ENCODE results near the gene SH3RF1.
"Not testable (repeated sequence)": the region's sequence is repeated elsewhere in the genome, so short reads cannot be mapped to it uniquely, and the experiment has no call there.

The SH3RF1 gene

DNA sequence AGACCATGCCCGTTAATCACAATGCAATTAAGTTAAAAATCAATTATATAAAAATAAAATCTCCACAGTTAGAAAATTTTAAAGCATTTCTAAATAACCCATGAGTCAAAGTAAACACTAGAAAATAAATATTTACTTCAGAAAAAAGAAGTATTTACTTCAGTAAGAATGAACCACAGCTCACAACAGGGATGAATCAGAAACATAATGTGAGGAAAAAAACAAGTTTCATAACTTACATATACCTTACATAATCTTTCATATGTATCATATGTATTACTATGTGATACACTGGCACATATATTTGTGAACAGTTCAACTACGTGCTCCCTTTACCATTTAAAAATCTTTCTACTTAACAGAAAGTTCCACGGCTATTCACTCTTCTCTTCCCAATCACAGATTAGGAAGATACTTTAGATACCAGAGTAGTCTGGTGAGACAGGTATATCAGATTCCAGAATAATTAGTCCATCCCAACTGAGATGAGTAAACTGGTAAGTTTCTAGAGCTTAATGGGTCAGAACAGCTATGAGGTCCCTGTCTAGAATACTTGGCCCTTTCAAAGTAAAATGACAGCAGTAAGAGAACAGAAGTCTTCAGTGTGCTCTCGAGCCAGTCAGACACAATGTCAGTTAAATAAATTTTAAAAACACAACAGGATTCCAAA, 70.3 kb downstream of the SH3RF1 start:
- DNase-seq (ENCODE audit: low read depth), result no peak

GRCh38 chr4:169199184-169199583, 71.6 kb downstream of the SH3RF1 start:
- no peak for DNase-seq (ENCODE audit: low read depth)

GRCh38 chr4:169198167-169198566, 72.6 kb downstream of the SH3RF1 start:
- DNase-seq (ENCODE audit: low read depth), result no peak

DNA sequence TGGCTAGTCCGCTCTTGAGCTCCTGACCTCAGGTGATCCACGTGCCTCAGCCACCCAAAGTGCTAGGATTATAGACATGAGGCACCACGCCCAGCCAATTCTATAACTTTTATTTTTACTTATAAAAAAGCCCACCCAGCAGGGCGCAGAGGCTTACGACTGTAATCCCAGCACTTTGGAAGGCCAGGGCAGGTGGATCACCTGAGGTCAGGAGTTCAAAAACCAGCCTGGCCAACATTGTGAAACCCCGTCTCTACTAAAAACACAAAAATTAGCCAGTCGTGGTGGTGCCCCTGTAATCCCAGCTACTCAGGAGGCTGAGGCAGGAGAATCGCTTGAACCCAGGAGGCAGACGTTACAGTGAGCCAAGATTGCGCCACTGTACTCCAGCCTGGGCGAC, 73.5 kb downstream of the SH3RF1 start:
- not testable (repeated sequence) for DNase-seq (ENCODE audit: low read depth)

DNA sequence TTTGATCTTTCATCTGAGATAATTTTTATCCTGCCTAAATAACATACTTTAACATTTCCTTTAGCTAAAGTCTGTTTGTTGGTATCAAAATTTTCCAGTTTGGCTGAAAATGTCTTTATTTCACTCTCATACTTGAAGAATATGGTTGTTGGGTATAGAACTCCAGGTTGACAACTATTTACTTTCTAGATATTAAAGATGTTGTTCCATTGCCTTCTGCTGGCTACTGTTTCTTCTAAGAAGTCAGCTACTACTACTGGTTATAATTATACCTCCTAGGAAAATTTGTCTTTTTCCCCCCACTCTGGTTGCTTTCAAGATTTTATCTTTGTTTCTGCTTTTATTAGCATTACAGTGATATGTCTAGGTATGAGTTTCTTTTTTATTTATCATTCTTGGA, 75.7 kb downstream of the SH3RF1 start:
- DNase-seq (ENCODE audit: low read depth), result no peak

GRCh38 chr4:169189968-169190367, 80.8 kb downstream of the SH3RF1 start:
- DNase-seq (ENCODE audit: low read depth), result not testable (repeated sequence)

DNA sequence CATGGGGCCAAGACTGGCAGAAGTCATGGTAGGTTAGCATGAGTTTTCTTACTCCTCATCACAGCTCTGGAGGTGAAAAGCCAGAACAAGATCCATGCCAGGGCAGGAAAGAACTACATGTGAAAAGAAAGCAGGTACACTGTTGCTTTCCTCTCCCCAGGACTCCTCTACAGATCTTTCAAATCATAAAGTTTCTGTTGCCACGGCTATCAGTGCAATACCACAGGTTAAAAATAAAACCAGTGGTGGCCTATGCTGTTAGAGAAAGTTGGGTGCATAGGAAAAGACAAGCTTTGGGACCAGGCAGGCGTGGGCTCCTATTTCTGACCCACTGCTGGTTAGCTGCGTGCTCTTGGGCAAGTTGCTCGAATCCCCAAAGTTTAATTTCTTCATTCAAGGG, 81.4 kb downstream of the SH3RF1 start:
- DNase-seq (ENCODE audit: low read depth), result no peak

DNA sequence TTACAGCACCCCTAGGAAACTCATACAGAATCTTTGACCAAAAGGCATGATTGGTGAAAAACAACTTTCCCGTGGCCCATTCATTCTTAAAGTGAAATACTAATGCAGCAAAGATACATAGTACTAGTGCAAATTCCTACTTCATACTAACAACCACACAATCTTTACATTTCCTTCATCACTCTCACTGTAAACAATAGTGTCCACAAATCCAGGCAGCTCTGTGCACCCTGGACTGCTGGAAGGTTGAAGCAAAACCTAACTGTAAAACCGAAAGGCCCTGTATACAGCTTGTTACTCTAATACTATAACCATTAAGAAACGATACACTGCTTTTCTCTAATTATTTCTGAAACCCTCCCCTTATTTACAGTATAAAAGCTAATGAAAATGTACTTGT, 82.6 kb downstream of the SH3RF1 start:
- no peak for DNase-seq (ENCODE audit: low read depth)

GRCh38 chr4:169185133-169185956, 85.4 kb downstream of the SH3RF1 start:
- no peak for DNase-seq (ENCODE audit: low read depth)

GRCh38 chr4:169184686-169185085, 86.1 kb downstream of the SH3RF1 start:
- DNase-seq (ENCODE audit: low read depth), result no peak

DNA sequence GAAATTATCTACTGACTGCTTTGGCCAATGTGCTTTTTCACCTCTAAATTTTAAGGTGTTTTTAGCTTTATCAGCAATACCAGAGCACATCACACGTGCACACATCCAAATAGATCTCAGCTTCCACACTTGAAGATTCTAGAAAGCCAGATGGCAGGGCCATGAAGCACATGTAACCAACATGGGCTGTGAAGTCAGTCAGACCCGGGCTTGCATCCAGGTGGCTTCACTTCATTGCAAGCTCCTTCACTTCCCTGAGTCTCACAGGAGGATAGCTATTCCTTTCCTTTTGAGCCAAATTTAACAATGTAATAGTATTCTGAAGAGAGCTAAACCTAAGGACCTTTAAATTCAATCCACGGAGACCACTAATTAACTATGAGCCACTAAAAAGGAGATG, 86.5 kb downstream of the SH3RF1 start:
- no peak for DNase-seq (ENCODE audit: low read depth)

GRCh38 chr4:169183581-169183980, 87.2 kb downstream of the SH3RF1 start:
- no peak for DNase-seq (ENCODE audit: low read depth)

GRCh38 chr4:169179609-169180521, 90.9 kb downstream of the SH3RF1 start:
- DNase-seq (ENCODE audit: low read depth), result peak; percentile 50

DNA sequence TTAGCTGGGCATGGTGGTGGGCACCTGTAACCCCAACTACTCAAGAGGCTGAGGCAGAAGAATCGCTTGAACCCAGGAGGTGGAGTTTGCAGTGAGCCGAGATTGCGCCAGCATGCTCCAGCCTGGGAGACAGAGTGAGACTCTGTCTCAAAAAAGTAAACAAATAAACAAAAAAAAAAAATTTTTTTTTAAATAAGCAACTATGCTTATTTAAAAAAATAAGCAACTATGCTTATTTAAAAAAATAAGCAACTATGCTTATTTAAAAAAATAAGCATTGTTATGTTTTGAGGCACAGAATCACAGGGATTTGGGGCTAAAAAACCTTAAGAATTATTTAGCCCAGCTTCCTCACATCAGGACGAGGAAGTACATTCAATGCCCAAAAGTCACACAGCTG, 92.7 kb downstream of the SH3RF1 start:
- DNase-seq (ENCODE audit: low read depth), result not testable (repeated sequence)

GRCh38 chr4:169175476-169175875, 95.3 kb downstream of the SH3RF1 start:
- no peak for DNase-seq (ENCODE audit: low read depth)

GRCh38 chr4:169175035-169175434, 95.7 kb downstream of the SH3RF1 start:
- DNase-seq (ENCODE audit: low read depth), result no peak

GRCh38 chr4:169174247-169174646, 96.5 kb downstream of the SH3RF1 start:
- no peak for DNase-seq (ENCODE audit: low read depth)

DNA sequence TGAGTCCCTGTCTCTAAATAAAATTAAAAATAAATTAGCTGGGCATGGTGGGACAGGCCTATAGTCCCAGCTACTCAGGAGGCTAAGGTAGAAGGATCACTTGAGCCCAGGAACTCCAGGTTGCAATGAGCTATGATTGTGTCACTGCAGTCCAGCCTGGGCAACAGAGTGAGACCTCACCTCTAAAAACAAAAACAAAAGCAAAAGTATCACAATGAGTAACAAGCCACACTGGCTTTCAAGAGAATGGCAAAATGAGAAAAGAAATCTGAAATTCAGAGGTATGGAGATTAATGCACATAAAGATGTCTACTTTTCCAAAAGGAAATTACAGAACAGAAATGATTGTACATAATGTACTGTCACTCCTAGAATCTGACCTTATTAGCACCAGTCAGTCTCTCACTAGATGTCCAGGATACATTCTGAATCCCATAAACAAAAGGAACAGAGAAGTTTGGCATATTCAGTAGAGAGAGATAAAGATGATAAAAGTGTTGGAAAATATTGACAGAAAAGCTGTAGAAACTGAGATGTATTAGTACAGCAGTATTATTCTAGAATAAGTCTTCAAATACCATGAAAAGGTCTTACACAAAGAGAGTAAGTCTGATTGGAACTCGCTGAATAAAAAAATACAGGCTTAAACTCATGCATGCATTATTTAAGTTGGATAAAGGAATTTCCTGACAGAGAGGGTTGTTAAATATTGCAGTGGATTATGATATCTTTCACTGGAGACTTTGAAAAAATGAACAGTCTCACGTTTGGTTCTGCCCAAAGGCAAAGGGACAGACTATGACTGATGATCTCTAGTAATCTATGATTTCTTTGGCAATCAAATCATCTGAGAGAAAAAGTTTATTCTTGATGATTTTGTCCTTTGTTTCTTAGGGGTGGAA, 102.5 kb downstream of the SH3RF1 start:
- no peak for DNase-seq (ENCODE audit: low read depth)

DNA sequence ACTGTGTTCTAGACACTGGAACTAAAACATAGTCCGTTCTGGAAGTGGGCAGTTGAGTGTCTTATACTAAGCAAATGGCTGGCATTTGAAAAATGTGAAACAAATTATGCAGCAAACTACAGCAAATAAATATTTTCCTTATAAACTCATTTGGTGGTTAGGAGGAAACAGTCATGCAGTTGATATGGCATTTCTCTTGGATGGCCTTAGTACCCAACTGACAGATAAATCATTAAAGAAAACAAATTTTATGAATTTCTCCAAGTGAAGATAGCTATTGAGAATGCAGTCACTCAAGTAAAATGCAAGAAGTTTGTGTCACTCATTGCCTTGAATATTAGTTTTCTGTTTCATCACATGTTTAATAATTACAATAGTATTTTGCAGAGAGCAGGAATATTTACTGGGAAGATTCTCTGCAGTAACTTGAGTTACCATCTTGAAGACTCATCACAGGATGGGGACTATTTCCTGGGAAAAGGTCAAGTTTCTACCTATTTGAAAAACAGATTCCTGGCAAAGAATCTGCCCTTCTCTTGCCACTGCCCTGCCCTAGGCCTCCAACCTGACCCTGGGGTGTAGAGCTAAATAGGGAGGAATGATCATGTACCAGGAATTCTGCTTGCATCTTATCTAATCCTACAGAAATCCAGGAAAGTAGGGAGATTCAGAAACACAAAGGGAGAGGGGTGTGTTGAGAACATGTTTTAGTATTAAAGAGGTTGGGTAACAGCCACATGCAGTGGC, 105.9 kb downstream of the SH3RF1 start:
- DNase-seq (ENCODE audit: low read depth), result peak; percentile 92

DNA sequence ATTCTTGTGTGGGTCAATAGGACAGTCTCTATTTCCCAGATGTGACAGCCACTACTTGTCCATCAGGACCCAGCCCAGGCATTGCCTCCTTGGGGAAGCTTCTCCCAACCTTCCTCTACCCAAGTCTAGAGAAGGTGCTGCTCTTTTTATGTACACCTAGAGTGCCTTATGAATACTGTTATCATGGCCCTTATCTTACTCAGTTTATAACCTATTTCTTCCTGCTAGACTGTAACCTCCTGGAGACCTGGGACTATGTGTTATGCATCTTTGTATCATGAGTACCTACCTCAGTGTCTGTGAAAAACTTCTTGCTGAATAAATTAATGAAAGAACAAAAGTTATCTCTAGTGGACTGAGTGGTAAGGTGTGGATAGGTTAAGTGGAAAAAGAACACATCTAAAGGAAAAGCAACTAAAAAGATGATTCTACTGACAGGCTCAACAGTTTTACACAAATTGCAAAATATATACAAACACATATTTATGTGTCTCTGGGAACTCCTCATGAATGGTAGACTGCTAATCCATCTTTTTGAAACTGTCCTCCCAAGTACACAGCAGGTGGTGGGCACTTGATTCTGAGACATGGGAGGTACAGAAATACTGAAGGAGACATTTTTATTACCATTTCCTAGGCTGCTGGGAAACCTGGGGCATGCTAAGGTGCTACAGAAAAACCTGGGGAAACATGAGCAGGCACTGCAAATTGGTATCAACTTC, 106.6 kb downstream of the SH3RF1 start:
- no peak for DNase-seq (ENCODE audit: low read depth)

All from EH (cell line).